Measurements from ENCODE around the gene DNLZ. TPM values are rescaled to one million over a fixed set of nuclear protein-coding genes. Genes with fewer than 3 reads are reported as not detected.

The DNLZ gene
- total RNA-seq, 2 experiments from 2014 or later: 16.8 to 21.2 TPM

- POLR2A ChIA-PET: no interaction called here
- Histone ChIP-seq H3K4me3 (ENCODE audit: low read depth, low read length, poor library complexity, severe bottlenecking) (no peak overlapping the region), H3K36me3 (ENCODE audit: insufficient read depth, low read length) (peaks cover 74% of the 10 kb centered on the region), H3K9me3 (ENCODE audit: low read length) (no peaks in the 10 kb centered on the region), H4K20me1 (ENCODE audit: insufficient read depth, low read length) (no peaks in the 10 kb centered on the region), H2AFZ (ENCODE audit: low read length) (no peak overlapping the region), H3K9me2 (ENCODE audit: insufficient read depth, low read length) (no peaks in the 10 kb centered on the region), H3K4me1 (ENCODE audit: insufficient read depth, low read length, poor library complexity, severe bottlenecking) (peaks cover 31% of the 10 kb centered on the region), H3K4me2 (ENCODE audit: low read length) (no peak overlapping the region), H3K79me2 (ENCODE audit: insufficient read depth, low read depth, low read length) (peaks cover 25% of the 10 kb centered on the region; the same call in 1 of the 2 replicates), H3K27ac (ENCODE audit: low read depth, low read length, poor library complexity, severe bottlenecking) (no peak overlapping the region)
- BruUV-seq (replicated peaks): no TSS peak
- intact Hi-C loops (cut with micrococcal nuclease; ENCODE audit: unreplicated experiment): no loop called here
- CTCF ChIA-PET (ENCODE audit: unreplicated experiment): no interaction called here
- no peak for DNase-seq (ENCODE audit: low spot score)
- TF ChIP-seq CTCF (conservative IDR thresholded peaks at IDR 0.05; ENCODE audit: low read length) (no peak), EZH2phosphoT487 (IDR thresholded peaks at IDR 0.05; ENCODE audit: borderline replicate concordance, low read depth, low read length) (no peak)
Measured at GRCh38 chr9:136405481-136405880, 41.9 kb upstream of the DNLZ start.

- intact Hi-C loops (cut with micrococcal nuclease; ENCODE audit: unreplicated experiment): no loop called here
- no TSS peak for BruUV-seq (replicated peaks)
- ChIA-PET CTCF (ENCODE audit: unreplicated experiment) (no interaction called here), POLR2A (no interaction called here)
- H3K9me2 ChIP-seq (ENCODE audit: insufficient read depth, low read length): no peaks in the 10 kb centered on the region
- H3K79me2 ChIP-seq (ENCODE audit: insufficient read depth, low read depth, low read length): peaks cover 23% of the 10 kb centered on the region; the same call in 1 of the 2 replicates
- no peak for TF ChIP-seq CTCF (conservative IDR thresholded peaks at IDR 0.05; ENCODE audit: low read length)
- no peak for TF ChIP-seq EZH2phosphoT487 (IDR thresholded peaks at IDR 0.05; ENCODE audit: borderline replicate concordance, low read depth, low read length)
- peak overlapping the region; percentile 18 for H3K27ac ChIP-seq (ENCODE audit: low read depth, low read length, poor library complexity, severe bottlenecking)
- H3K9me3 ChIP-seq (ENCODE audit: low read length): no peaks in the 10 kb centered on the region
- H2AFZ ChIP-seq (ENCODE audit: low read length): no peak overlapping the region
- H3K4me1 ChIP-seq (ENCODE audit: insufficient read depth, low read length, poor library complexity, severe bottlenecking): peaks cover 33% of the 10 kb centered on the region
- DNase-seq (ENCODE audit: low spot score): no peak
- H3K36me3 ChIP-seq (ENCODE audit: insufficient read depth, low read length): peaks cover 74% of the 10 kb centered on the region
- no peak overlapping the region for H3K4me2 ChIP-seq (ENCODE audit: low read length)
- no peaks in the 10 kb centered on the region for H4K20me1 ChIP-seq (ENCODE audit: insufficient read depth, low read length)
- H3K4me3 ChIP-seq (ENCODE audit: low read depth, low read length, poor library complexity, severe bottlenecking): no peak overlapping the region
Measured at GRCh38 chr9:136404801-136405136, 41.2 kb upstream of the DNLZ start.

- Histone ChIP-seq H3K9me2 (ENCODE audit: insufficient read depth, low read length) (no peaks in the 10 kb centered on the region), H3K4me2 (ENCODE audit: low read length) (no peak overlapping the region), H2AFZ (ENCODE audit: low read length) (no peak overlapping the region), H3K4me3 (ENCODE audit: low read depth, low read length, poor library complexity, severe bottlenecking) (no peak overlapping the region), H3K27ac (ENCODE audit: low read depth, low read length, poor library complexity, severe bottlenecking) (peak overlapping the region; percentile 18), H3K9me3 (ENCODE audit: low read length) (no peaks in the 10 kb centered on the region), H3K4me1 (ENCODE audit: insufficient read depth, low read length, poor library complexity, severe bottlenecking) (peaks cover 28% of the 10 kb centered on the region), H4K20me1 (ENCODE audit: insufficient read depth, low read length) (peaks cover 4% of the 10 kb centered on the region; the same call in 1 of the 2 replicates), H3K79me2 (ENCODE audit: insufficient read depth, low read depth, low read length) (peaks cover 23% of the 10 kb centered on the region), H3K36me3 (ENCODE audit: insufficient read depth, low read length) (peaks cover 74% of the 10 kb centered on the region)
- intact Hi-C loops (cut with micrococcal nuclease; ENCODE audit: unreplicated experiment): no loop called here
- ChIA-PET CTCF (ENCODE audit: unreplicated experiment) (no interaction called here), POLR2A (no interaction called here)
- DNase-seq (ENCODE audit: low spot score): no peak
- TF ChIP-seq CTCF (conservative IDR thresholded peaks at IDR 0.05; ENCODE audit: low read length): no peak
- TF ChIP-seq EZH2phosphoT487 (IDR thresholded peaks at IDR 0.05; ENCODE audit: borderline replicate concordance, low read depth, low read length): no peak
- BruUV-seq (replicated peaks): no TSS peak
Measured at GRCh38 chr9:136403915-136404800, 40.6 kb upstream of the DNLZ start.
